HEK293 (cell line): ENCODE data around the gene UBE2D3.

Experiments
- GLI4 ChIP-seq: fragments of 450-650 bp; formaldehyde crosslinking; IDR thresholded peaks from 2 replicates; pipeline ENCODE4 v1.5.1; 2016; ENCODE audit warnings: missing biosample characterization, missing genetic modification characterization
- GLIS2 ChIP-seq: fragments of 450-650 bp; formaldehyde crosslinking; IDR thresholded peaks from 2 replicates; pipeline ENCODE4 v1.5.1; 2016; ENCODE audit warnings: missing biosample characterization, missing genetic modification characterization
- IKZF3 ChIP-seq: fragments of 450-650 bp; IDR thresholded peaks from 2 replicates; pipeline ENCODE4 v1.5.0; 2018; ENCODE audit warnings: missing biosample characterization, mild to moderate bottlenecking, missing genetic modification characterization, moderate library complexity
- KLF17 ChIP-seq: fragments of 450-650 bp; formaldehyde crosslinking; IDR thresholded peaks from 2 replicates; pipeline ENCODE4 v1.5.1; 2016; ENCODE audit warnings: missing biosample characterization, missing genetic modification characterization
- KLF7 ChIP-seq: fragments of 450-650 bp; formaldehyde crosslinking; IDR thresholded peaks from 2 replicates; pipeline ENCODE4 v1.5.1; 2016; ENCODE audit warnings: missing biosample characterization, missing genetic modification characterization, borderline replicate concordance
- MZF1 ChIP-seq: fragments of 450-650 bp; formaldehyde crosslinking; IDR thresholded peaks from 2 replicates; pipeline ENCODE4 v1.5.1; 2017; ENCODE audit warnings: missing biosample characterization, missing genetic modification characterization, borderline replicate concordance
- OSR2 ChIP-seq: fragments of 450-650 bp; formaldehyde crosslinking; IDR thresholded peaks from 2 replicates; pipeline ENCODE4 v1.5.1; 2016; ENCODE audit warnings: missing biosample characterization, missing genetic modification characterization
- SCRT1 ChIP-seq: fragments of 450-650 bp; formaldehyde crosslinking; IDR thresholded peaks from 2 replicates; pipeline ENCODE4 v1.5.1; 2016; ENCODE audit warnings: missing biosample characterization, missing genetic modification characterization, borderline replicate concordance
- SP3 ChIP-seq: fragments of 450-650 bp; formaldehyde crosslinking; IDR thresholded peaks from 2 replicates; pipeline ENCODE4 v1.5.1; 2016; ENCODE audit warnings: missing biosample characterization, missing genetic modification characterization
- SP7 ChIP-seq: fragments of 450-650 bp; formaldehyde crosslinking; IDR thresholded peaks from 2 replicates; pipeline ENCODE4 v1.5.1; 2016; ENCODE audit warnings: missing biosample characterization, missing genetic modification characterization
- YY2 ChIP-seq: fragments of 450-650 bp; formaldehyde crosslinking; IDR thresholded peaks from 2 replicates; pipeline ENCODE4 v1.5.1; 2016; ENCODE audit warnings: missing biosample characterization, missing genetic modification characterization
- ZBTB48 ChIP-seq: fragments of 450-650 bp; formaldehyde crosslinking; IDR thresholded peaks from 2 replicates; pipeline ENCODE4 v1.5.1; 2016; ENCODE audit warnings: missing biosample characterization, missing genetic modification characterization
- ZFP37 ChIP-seq: fragments of 450-650 bp; formaldehyde crosslinking; IDR thresholded peaks from 2 replicates; pipeline ENCODE4 v1.5.1; 2016; ENCODE audit warnings: missing biosample characterization, missing genetic modification characterization
- ZFP69B ChIP-seq: fragments of 450-650 bp; formaldehyde crosslinking; IDR thresholded peaks from 2 replicates; pipeline ENCODE4 v1.5.1; 2016; ENCODE audit warnings: missing biosample characterization, missing genetic modification characterization
- ZNF155 ChIP-seq: fragments of 450-650 bp; formaldehyde crosslinking; IDR thresholded peaks from 2 replicates; pipeline ENCODE4 v1.5.1; 2016; ENCODE audit warnings: missing biosample characterization, missing genetic modification characterization
- ZNF174 ChIP-seq: fragments of 450-650 bp; formaldehyde crosslinking; IDR thresholded peaks from 2 replicates; pipeline ENCODE4 v1.5.0; 2017; ENCODE audit warnings: missing biosample characterization, mild to moderate bottlenecking, missing genetic modification characterization
- ZNF175 ChIP-seq: fragments of 450-650 bp; formaldehyde crosslinking; IDR thresholded peaks from 2 replicates; pipeline ENCODE4 v1.5.1; 2016; ENCODE audit warnings: missing biosample characterization, missing genetic modification characterization
- ZNF211 ChIP-seq: fragments of 450-650 bp; formaldehyde crosslinking; IDR thresholded peaks from 2 replicates; pipeline ENCODE4 v1.5.1; 2016; ENCODE audit warnings: low read depth, missing biosample characterization, missing genetic modification characterization
- ZNF426 ChIP-seq: fragments of 450-650 bp; formaldehyde crosslinking; IDR thresholded peaks from 2 replicates; pipeline ENCODE4 v1.5.1; 2017; ENCODE audit warnings: missing biosample characterization, missing genetic modification characterization, mild to moderate bottlenecking, inconsistent platforms, moderate library complexity
- ZNF501 ChIP-seq: fragments of 450-650 bp; formaldehyde crosslinking; IDR thresholded peaks from 2 replicates; pipeline ENCODE4 v1.5.1; 2016; ENCODE audit warnings: missing biosample characterization, missing genetic modification characterization
- ZNF521 ChIP-seq: fragments of 450-650 bp; formaldehyde crosslinking; IDR thresholded peaks from 2 replicates; pipeline ENCODE4 v1.5.1; 2017; ENCODE audit warnings: missing biosample characterization, mild to moderate bottlenecking, missing genetic modification characterization
- ZNF549 ChIP-seq: fragments of 450-650 bp; IDR thresholded peaks from 2 replicates; pipeline ENCODE4 v1.5.1; 2018; ENCODE audit warnings: missing biosample characterization, missing genetic modification characterization, mild to moderate bottlenecking, inconsistent platforms, moderate library complexity
- ZNF561 ChIP-seq: fragments of 450-650 bp; IDR thresholded peaks from 2 replicates; pipeline ENCODE4 v1.5.1; 2018; ENCODE audit warnings: missing biosample characterization, missing genetic modification characterization, borderline replicate concordance
- ZNF660 ChIP-seq: fragments of 450-650 bp; IDR thresholded peaks from 2 replicates; pipeline ENCODE4 v1.5.1; 2018; ENCODE audit warnings: missing biosample characterization, mild to moderate bottlenecking, missing genetic modification characterization
- ZNF670 ChIP-seq: fragments of 450-650 bp; formaldehyde crosslinking; IDR thresholded peaks from 2 replicates; pipeline ENCODE4 v1.5.1; 2016; ENCODE audit warnings: missing biosample characterization, missing genetic modification characterization, low read depth
- ZNF677 ChIP-seq: fragments of 450-650 bp; IDR thresholded peaks from 2 replicates; pipeline ENCODE4 v1.5.0; 2018; ENCODE audit warnings: missing biosample characterization, mild to moderate bottlenecking, missing genetic modification characterization, moderate library complexity
- ZNF768 ChIP-seq: fragments of 450-650 bp; formaldehyde crosslinking; IDR thresholded peaks from 2 replicates; pipeline ENCODE4 v1.5.1; 2018; ENCODE audit warnings: missing biosample characterization, mild to moderate bottlenecking, missing genetic modification characterization
- ZNF777 ChIP-seq: fragments of 450-650 bp; formaldehyde crosslinking; IDR thresholded peaks from 2 replicates; pipeline ENCODE4 v1.5.1; 2017; ENCODE audit warnings: missing biosample characterization, missing genetic modification characterization, borderline replicate concordance
- ZNF791 ChIP-seq: fragments of 450-650 bp; formaldehyde crosslinking; IDR thresholded peaks from 2 replicates; pipeline ENCODE4 v1.5.1; 2016; ENCODE audit warnings: missing biosample characterization, missing genetic modification characterization
- ZSCAN16 ChIP-seq: fragments of 450-650 bp; formaldehyde crosslinking; IDR thresholded peaks from 2 replicates; pipeline ENCODE4 v1.5.1; 2016; ENCODE audit warnings: missing biosample characterization, missing genetic modification characterization
- ZSCAN30 ChIP-seq: fragments of 450-650 bp; IDR thresholded peaks from 2 replicates; pipeline ENCODE4 v1.5.1; 2018; ENCODE audit warnings: missing biosample characterization, mild to moderate bottlenecking, missing genetic modification characterization, moderate library complexity
- TF ChIP-seq, protein P1 (sequence below): fragments of 450-650 bp; formaldehyde crosslinking; IDR thresholded peaks from 2 replicates; pipeline ENCODE4 v1.5.1; 2017; ENCODE audit warnings: missing biosample characterization, missing genetic modification characterization
- TF ChIP-seq, protein P2 (sequence below): fragments of 450-650 bp; formaldehyde crosslinking; IDR thresholded peaks from 2 replicates; pipeline ENCODE4 v1.5.1; 2016; ENCODE audit warnings: missing biosample characterization, missing genetic modification characterization
- TF ChIP-seq, protein P3 (sequence below): fragments of 450-650 bp; formaldehyde crosslinking; IDR thresholded peaks from 2 replicates; pipeline ENCODE4 v1.5.1; 2017; ENCODE audit warnings: missing biosample characterization, missing genetic modification characterization

The UBE2D3 gene

GRCh38 chr4:102826890-102827673, at the start of gene UBE2D3 (continued):
- TF ChIP-seq, protein P1, sequence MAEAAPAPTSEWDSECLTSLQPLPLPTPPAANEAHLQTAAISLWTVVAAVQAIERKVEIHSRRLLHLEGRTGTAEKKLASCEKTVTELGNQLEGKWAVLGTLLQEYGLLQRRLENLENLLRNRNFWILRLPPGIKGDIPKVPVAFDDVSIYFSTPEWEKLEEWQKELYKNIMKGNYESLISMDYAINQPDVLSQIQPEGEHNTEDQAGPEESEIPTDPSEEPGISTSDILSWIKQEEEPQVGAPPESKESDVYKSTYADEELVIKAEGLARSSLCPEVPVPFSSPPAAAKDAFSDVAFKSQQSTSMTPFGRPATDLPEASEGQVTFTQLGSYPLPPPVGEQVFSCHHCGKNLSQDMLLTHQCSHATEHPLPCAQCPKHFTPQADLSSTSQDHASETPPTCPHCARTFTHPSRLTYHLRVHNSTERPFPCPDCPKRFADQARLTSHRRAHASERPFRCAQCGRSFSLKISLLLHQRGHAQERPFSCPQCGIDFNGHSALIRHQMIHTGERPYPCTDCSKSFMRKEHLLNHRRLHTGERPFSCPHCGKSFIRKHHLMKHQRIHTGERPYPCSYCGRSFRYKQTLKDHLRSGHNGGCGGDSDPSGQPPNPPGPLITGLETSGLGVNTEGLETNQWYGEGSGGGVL (tag by site-specific recombination) = peak; percentile 73
- TF ChIP-seq SCRT1 (tag by site-specific recombination) = 0 out of 2 replicates have a peak, but pooled peaks have one; percentile 8
- peak; percentile 96 for TF ChIP-seq ZNF501 (tag by site-specific recombination)
- peak; percentile 68; the same call in 1 of the 2 replicates for TF ChIP-seq YY2 (tag by site-specific recombination)
- no peak for TF ChIP-seq ZNF549 (tag by site-specific recombination)
- no peak for TF ChIP-seq ZSCAN16 (tag by site-specific recombination)
- TF ChIP-seq ZBTB48 (tag by site-specific recombination) = peak; percentile 26; the same call in 1 of the 2 replicates
- TF ChIP-seq ZSCAN30 (tag by site-specific recombination) = peak; percentile 88
- no peak for TF ChIP-seq ZNF677 (tag by site-specific recombination)
- no peak for TF ChIP-seq ZNF521
- TF ChIP-seq ZNF211 (tag by site-specific recombination) = no peak
- peak; percentile 84 for TF ChIP-seq ZNF561 (tag by site-specific recombination)
- peak; percentile 57 for TF ChIP-seq GLIS2 (tag by site-specific recombination)
- TF ChIP-seq, protein P2, sequence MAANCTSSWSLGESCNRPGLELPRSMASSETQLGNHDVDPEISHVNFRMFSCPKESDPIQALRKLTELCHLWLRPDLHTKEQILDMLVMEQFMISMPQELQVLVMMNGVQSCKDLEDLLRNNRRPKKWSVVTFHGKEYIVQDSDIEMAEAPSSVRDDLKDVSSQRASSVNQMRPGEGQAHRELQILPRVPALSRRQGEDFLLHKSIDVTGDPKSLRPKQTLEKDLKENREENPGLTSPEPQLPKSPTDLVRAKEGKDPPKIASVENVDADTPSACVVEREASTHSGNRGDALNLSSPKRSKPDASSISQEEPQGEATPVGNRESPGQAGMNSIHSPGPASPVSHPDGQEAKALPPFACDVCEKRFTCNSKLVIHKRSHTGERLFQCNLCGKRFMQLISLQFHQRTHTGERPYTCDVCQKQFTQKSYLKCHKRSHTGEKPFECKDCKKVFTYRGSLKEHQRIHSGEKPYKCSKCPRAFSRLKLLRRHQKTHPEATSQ (tag by site-specific recombination) = peak; percentile 86; the same call in 1 of the 2 replicates
- peak; percentile 30; the same call in 1 of the 2 replicates for TF ChIP-seq OSR2
- TF ChIP-seq ZFP37 (tag by site-specific recombination) = peak; percentile 93
- TF ChIP-seq ZNF175 = no peak
- peak; percentile 74 for TF ChIP-seq KLF7 (tag by site-specific recombination)
- TF ChIP-seq ZNF155 (tag by site-specific recombination) = no peak
- TF ChIP-seq SP7 (tag by site-specific recombination) = peak; percentile 88
- peak; percentile 79 for TF ChIP-seq ZFP69B (tag by site-specific recombination)
- TF ChIP-seq MZF1 (tag by site-specific recombination) = no peak; the same call in 1 of the 2 replicates
- TF ChIP-seq ZNF777 (tag by site-specific recombination) = peak; percentile 68; the same call in 1 of the 2 replicates
- no peak for TF ChIP-seq ZNF768 (tag by site-specific recombination)
- TF ChIP-seq IKZF3 (tag by site-specific recombination) = no peak
- TF ChIP-seq ZNF791 (tag by site-specific recombination) = no peak
- peak; percentile 94 for TF ChIP-seq KLF17
- TF ChIP-seq SP3 (tag by site-specific recombination) = peak; percentile 96
- no peak for TF ChIP-seq ZNF426 (tag by site-specific recombination)
- peak; percentile 71 for TF ChIP-seq GLI4 (tag by site-specific recombination)
- TF ChIP-seq, protein P3, sequence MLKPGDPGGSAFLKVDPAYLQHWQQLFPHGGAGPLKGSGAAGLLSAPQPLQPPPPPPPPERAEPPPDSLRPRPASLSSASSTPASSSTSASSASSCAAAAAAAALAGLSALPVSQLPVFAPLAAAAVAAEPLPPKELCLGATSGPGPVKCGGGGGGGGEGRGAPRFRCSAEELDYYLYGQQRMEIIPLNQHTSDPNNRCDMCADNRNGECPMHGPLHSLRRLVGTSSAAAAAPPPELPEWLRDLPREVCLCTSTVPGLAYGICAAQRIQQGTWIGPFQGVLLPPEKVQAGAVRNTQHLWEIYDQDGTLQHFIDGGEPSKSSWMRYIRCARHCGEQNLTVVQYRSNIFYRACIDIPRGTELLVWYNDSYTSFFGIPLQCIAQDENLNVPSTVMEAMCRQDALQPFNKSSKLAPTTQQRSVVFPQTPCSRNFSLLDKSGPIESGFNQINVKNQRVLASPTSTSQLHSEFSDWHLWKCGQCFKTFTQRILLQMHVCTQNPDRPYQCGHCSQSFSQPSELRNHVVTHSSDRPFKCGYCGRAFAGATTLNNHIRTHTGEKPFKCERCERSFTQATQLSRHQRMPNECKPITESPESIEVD (tag by site-specific recombination) = peak; percentile 27; the same call in 1 of the 2 replicates
- TF ChIP-seq ZNF670 (tag by site-specific recombination) = no peak
- TF ChIP-seq ZNF174 (tag by site-specific recombination) = no peak
- TF ChIP-seq ZNF660 (tag by site-specific recombination) = peak; percentile 87
